HEK293T (cell line): ENCODE data around the gene CIB1.

ENCODE experiments used
- CTCF ChIA-PET: fragments of 350-600 bp; formaldehyde crosslinking; extraction: SDS; loops from one replicate; lab custom pipeline; 2021; ENCODE audit warnings: antibody characterized with exemption, inconsistent platforms; lab: Yijun Ruan, JAX
- POLR2A ChIA-PET: fragments of 350-600 bp; formaldehyde crosslinking; extraction: SDS; loops from one replicate; lab custom pipeline; 2020; ENCODE audit warnings: antibody characterized with exemption, inconsistent platforms; lab: Yijun Ruan, JAX
- DNase-seq: peaks from one replicate; pipeline ENCODE4 v3.0.0; 2012; ENCODE audit warnings: mixed read lengths; ENCODE audit errors: extremely low spot score
- ARNT ChIP-seq: fragments of 450-650 bp; IDR thresholded peaks from 2 replicates; pipeline ENCODE4 v1.6.1; 2017; ENCODE audit warnings: mild to moderate bottlenecking
- BHLHE40 ChIP-seq: fragments of 450-650 bp; IDR thresholded peaks from 2 replicates; pipeline ENCODE4 v1.6.1; 2016; ENCODE audit warnings: mild to moderate bottlenecking, moderate library complexity, borderline replicate concordance
- CTBP1 ChIP-seq: fragments of 450-650 bp; IDR thresholded peaks from 2 replicates; pipeline ENCODE4 v1.6.1; 2016; ENCODE audit warnings: borderline replicate concordance
- ELF4 ChIP-seq: fragments of 450-650 bp; IDR thresholded peaks from 2 replicates; pipeline ENCODE4 v1.6.1; 2017; ENCODE audit warnings: antibody characterized with exemption
- FOXA1 ChIP-seq: fragments of 450-650 bp; IDR thresholded peaks from 2 replicates; pipeline ENCODE4 v1.6.1; 2016; ENCODE audit warnings: mild to moderate bottlenecking
- FOXK2 ChIP-seq: fragments of 450-650 bp; IDR thresholded peaks from 2 replicates; pipeline ENCODE4 v1.6.1; 2016; ENCODE audit warnings: mild to moderate bottlenecking
- FOXM1 ChIP-seq: fragments of 450-650 bp; IDR thresholded peaks from 2 replicates; pipeline ENCODE4 v1.6.1; 2017; ENCODE audit warnings: mild to moderate bottlenecking, borderline replicate concordance
- HDGF ChIP-seq: fragments of 450-650 bp; IDR thresholded peaks from 2 replicates; pipeline ENCODE4 v1.6.1; 2017; ENCODE audit warnings: antibody characterized with exemption, borderline replicate concordance
- L3MBTL2 ChIP-seq: fragments of 450-650 bp; conservative IDR thresholded peaks from 2 replicates; pipeline ENCODE4 v1.6.1; 2016; ENCODE audit warnings: mild to moderate bottlenecking
- LEF1 ChIP-seq: fragments of 450-650 bp; IDR thresholded peaks from 2 replicates; pipeline ENCODE4 v1.6.1; 2017; ENCODE audit warnings: mild to moderate bottlenecking, borderline replicate concordance
- NFRKB ChIP-seq: fragments of 450-650 bp; IDR thresholded peaks from 2 replicates; pipeline ENCODE4 v1.6.1; 2016; ENCODE audit warnings: mild to moderate bottlenecking, moderate library complexity
- SP1 ChIP-seq: fragments of 450-650 bp; IDR thresholded peaks from 2 replicates; pipeline ENCODE4 v1.6.1; 2017
- SUZ12 ChIP-seq: fragments of 450-650 bp; IDR thresholded peaks from 2 replicates; pipeline ENCODE4 v1.6.1; 2016; ENCODE audit warnings: mild to moderate bottlenecking
- TARDBP ChIP-seq: fragments of 450-650 bp; IDR thresholded peaks from 2 replicates; pipeline ENCODE4 v1.6.1; 2016
- ZNF384 ChIP-seq: fragments of 450-650 bp; IDR thresholded peaks from 2 replicates; pipeline ENCODE4 v1.6.1; 2016
- TF ChIP-seq, protein P1 (sequence below): fragments of 450-650 bp; IDR thresholded peaks from 2 replicates; pipeline ENCODE4 v1.6.1; 2016

The CIB1 gene

DNA sequence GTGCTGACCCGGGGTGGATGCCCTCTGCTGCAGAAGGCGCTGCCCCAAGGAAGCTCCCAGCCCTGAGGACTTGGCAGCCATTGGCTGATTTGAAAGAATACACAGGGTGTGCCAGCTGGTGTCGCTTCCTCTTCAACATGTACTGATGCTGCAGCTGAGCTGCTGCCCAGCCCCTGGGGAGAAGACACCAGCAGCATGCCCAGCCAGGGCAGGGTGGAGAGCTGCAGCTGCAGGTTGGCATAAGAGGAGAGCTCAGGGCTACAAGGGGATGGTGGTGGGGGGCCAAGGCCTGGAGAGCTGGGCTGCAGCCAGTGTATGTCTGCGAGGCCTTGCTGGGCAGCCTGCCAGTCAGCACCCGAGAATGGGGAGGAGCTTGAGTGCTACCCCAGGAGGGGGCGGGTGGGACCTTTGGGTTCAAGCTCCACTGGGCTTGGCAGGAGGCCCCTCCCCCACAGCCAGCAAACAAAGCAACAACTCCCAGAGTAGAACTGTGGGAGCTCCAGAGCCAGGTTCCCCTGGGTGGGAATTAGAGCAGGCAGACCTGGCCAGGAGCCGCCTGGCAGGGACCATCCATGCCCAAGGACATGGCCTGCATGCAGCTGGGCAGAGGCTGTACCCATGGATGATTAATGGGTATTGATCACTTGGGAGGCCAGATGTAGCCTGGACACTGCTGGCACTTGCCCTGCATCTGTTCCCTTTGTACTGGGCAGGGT, 41.8 kb downstream of the CIB1 start:
- TF ChIP-seq L3MBTL2 (no peak), NFRKB (no peak), TARDBP (no peak), HDGF (no peak), FOXK2 (no peak), SP1 (no peak), LEF1 (no peak), FOXM1 (no peak), BHLHE40 (no peak), ARNT (no peak), ZNF384 (no peak), FOXA1 (no peak), CTBP1 (no peak), ELF4 (no peak), SUZ12 (no peak)
- TF ChIP-seq, protein P1, sequence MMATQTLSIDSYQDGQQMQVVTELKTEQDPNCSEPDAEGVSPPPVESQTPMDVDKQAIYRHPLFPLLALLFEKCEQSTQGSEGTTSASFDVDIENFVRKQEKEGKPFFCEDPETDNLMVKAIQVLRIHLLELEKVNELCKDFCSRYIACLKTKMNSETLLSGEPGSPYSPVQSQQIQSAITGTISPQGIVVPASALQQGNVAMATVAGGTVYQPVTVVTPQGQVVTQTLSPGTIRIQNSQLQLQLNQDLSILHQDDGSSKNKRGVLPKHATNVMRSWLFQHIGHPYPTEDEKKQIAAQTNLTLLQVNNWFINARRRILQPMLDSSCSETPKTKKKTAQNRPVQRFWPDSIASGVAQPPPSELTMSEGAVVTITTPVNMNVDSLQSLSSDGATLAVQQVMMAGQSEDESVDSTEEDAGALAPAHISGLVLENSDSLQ, result no peak
- no peak for DNase-seq
- ChIA-PET CTCF (no interaction called here), POLR2A (interaction anchor here (3.7 kb wide), 1 partner anchor 9 kb away, joined by 20 read pairs; the partner anchor contains the start of gene SEMA4B)

- ChIA-PET CTCF (no interaction called here), POLR2A (interaction anchor here (3.7 kb wide), 1 partner anchor 9 kb away, joined by 20 read pairs; the partner anchor contains the start of gene SEMA4B)
- no peak for DNase-seq
- TF ChIP-seq HDGF (no peak), LEF1 (no peak), ARNT (no peak), CTBP1 (no peak), FOXA1 (no peak), NFRKB (no peak), FOXK2 (no peak), ZNF384 (no peak), SP1 (no peak), ELF4 (no peak), TARDBP (no peak), L3MBTL2 (no peak)
- TF ChIP-seq, protein P1, result no peak
Measured at GRCh38 chr15:90191344-90191687, 42.4 kb downstream of the CIB1 start.

DNA sequence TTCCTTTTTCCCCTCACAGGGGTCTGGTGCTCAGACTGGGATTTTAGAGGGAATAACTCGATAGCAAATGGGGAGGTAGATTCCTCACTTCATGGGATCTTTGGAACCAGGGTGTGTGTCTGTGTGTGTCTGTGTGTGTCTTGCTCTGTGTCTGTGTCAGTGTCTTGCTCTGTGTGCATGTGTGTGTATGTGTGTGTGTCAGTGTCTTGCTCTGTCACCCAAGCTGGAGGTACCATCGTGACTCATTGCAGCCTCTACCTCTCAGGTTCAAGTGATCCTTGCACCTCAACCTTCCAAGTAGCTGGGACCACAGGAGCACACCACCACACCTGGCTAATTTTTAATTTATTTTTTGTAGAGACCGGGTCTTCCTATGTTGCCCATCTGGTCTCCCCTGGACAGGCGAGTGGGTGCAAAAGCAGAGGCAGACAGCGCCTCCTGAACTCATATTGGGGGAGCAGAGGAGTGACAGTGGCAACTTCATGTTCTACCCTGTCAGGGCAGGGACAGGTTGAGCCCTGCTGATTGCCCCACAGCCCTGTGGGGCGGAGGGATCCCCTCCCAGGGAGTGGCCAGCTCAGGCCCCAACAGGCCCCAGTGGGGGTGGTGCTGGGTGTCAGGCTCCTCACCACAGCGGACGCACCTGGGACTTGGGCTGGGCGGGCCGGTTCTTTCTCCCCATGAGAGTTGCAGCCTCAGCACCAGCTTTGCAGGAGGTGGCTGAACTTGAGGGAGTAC, 43.0 kb downstream of the CIB1 start:
- DNase-seq, result no peak
- ChIA-PET CTCF (no interaction called here), POLR2A (interaction anchor here (3.7 kb wide), 1 partner anchor 10 kb away, joined by 20 read pairs; the partner anchor contains the start of gene SEMA4B)
- no peak for TF ChIP-seq HDGF
- TF ChIP-seq ELF4, result no peak
- TF ChIP-seq LEF1, result no peak
- no peak for TF ChIP-seq ARNT
- TF ChIP-seq TARDBP, result no peak
- TF ChIP-seq FOXK2, result no peak
- TF ChIP-seq NFRKB, result no peak

DNA sequence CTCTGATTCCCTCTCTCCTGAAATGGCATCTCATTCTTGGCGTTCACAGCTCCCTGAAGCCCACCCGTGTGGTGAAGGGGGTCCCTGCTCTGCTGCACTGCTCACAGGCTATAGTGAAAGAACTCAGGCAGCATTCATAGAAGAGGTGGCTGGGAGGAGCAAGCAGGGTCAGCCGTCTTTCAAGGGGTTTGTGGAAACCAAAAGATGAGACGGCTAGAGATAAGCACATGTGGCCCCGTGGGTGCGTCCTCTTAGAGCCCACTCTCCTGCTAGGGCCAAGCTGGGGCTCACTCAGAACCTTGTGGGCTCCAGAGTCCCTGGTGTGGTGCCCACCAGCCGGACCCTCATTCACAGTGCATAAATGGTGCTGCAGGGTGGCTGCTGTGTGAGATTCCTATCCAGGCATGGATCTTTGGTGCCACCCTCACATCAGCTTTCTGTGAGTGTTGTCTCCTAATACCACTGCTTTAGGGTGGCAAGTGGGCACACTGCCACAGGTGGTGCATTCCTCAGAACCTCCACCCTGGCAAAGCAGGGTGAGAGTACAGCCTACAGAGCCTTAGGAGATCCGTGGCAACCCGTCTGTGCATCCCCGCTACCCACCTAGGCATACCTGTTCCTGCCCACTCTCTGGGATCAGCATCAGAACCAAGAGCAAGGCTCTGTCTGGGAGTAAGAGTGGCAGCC, 43.8 kb downstream of the CIB1 start:
- ChIA-PET POLR2A (interaction anchor here (3.7 kb wide), 1 partner anchor 11 kb away, joined by 20 read pairs; the partner anchor contains the start of gene SEMA4B), CTCF (no interaction called here)
- TF ChIP-seq FOXA1 (no peak), BHLHE40 (no peak), SP1 (no peak), LEF1 (no peak), ARNT (no peak)
- DNase-seq, result no peak

GRCh38 chr15:90188914-90189748, 44.6 kb downstream of the CIB1 start:
- no peak for TF ChIP-seq NFRKB
- no peak for TF ChIP-seq CTBP1
- no peak for TF ChIP-seq ELF4
- no peak for TF ChIP-seq HDGF
- TF ChIP-seq SUZ12, result no peak
- no peak for TF ChIP-seq FOXK2
- TF ChIP-seq FOXM1, result no peak
- TF ChIP-seq FOXA1, result no peak
- TF ChIP-seq ARNT, result no peak
- TF ChIP-seq BHLHE40, result no peak
- TF ChIP-seq ZNF384, result no peak
- TF ChIP-seq SP1, result no peak
- CTCF ChIA-PET, result no interaction called here
- POLR2A ChIA-PET, result interaction anchor here (3.7 kb wide), 1 partner anchor 12 kb away, joined by 20 read pairs; the partner anchor contains the start of gene SEMA4B
- no peak for DNase-seq
